IMR-90 (cell line): ENCODE results near the gene KCNN3.

ENCODE experiments used
- FOS ChIP-seq: fragments of 150-350 bp; IDR thresholded peaks from 2 replicates; pipeline ENCODE4 v1.6.1; 2016; ENCODE audit warnings: low read depth, low read length
- MXI1 ChIP-seq: IDR thresholded peaks from 2 replicates; pipeline ENCODE4 v1.6.1; 2012; ENCODE audit warnings: low read depth, mild to moderate bottlenecking, low read length, moderate library complexity, borderline replicate concordance
- RCOR1 ChIP-seq: IDR thresholded peaks from 2 replicates; pipeline ENCODE4 v1.6.1; 2012; ENCODE audit warnings: mild to moderate bottlenecking, low read length, improper control_type of control experiment; ENCODE audit not compliant: insufficient replicate concordance
- TF ChIP-seq, protein P1 (sequence below): conservative IDR thresholded peaks from 2 replicates; pipeline ENCODE4 v1.5.1; 2012; ENCODE audit warnings: mild to moderate bottlenecking, low read depth, low read length, improper control_type of control experiment

DNA sequence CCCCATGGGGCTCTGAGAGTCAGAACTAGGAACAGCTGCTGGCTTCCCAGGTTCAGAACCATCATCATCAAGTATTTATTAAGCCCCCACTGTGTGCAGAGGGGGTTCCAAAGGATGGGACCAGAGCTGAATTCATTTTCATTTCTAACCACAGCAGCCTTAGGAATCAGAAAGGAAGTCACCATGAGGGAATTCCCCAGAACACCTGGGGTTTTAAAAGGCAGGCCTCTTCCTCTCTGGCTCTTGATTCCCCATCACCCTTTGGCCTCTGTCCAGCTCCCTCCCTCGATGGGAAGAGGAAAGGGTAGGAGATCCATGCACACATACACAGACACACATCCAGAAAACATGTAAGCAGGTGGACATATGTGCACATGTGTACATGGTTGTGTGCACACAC, 1.3 kb upstream of the KCNN3 start:
- TF ChIP-seq, protein P1, sequence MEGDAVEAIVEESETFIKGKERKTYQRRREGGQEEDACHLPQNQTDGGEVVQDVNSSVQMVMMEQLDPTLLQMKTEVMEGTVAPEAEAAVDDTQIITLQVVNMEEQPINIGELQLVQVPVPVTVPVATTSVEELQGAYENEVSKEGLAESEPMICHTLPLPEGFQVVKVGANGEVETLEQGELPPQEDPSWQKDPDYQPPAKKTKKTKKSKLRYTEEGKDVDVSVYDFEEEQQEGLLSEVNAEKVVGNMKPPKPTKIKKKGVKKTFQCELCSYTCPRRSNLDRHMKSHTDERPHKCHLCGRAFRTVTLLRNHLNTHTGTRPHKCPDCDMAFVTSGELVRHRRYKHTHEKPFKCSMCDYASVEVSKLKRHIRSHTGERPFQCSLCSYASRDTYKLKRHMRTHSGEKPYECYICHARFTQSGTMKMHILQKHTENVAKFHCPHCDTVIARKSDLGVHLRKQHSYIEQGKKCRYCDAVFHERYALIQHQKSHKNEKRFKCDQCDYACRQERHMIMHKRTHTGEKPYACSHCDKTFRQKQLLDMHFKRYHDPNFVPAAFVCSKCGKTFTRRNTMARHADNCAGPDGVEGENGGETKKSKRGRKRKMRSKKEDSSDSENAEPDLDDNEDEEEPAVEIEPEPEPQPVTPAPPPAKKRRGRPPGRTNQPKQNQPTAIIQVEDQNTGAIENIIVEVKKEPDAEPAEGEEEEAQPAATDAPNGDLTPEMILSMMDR, result no peak
- no peak for TF ChIP-seq RCOR1
- no peak for TF ChIP-seq MXI1
- no peak for TF ChIP-seq FOS
